ENCODE data around the gene USP12. TPM values are rescaled to one million over a fixed set of nuclear protein-coding genes. Genes with fewer than 3 reads are reported as not detected.
A peak's percentile ranks its signal among the peaks of the same experiment; 100 is the strongest.

USP12 gene
- total RNA-seq, 1 donor from 2014 or later, result 25.2 TPM

DNA sequence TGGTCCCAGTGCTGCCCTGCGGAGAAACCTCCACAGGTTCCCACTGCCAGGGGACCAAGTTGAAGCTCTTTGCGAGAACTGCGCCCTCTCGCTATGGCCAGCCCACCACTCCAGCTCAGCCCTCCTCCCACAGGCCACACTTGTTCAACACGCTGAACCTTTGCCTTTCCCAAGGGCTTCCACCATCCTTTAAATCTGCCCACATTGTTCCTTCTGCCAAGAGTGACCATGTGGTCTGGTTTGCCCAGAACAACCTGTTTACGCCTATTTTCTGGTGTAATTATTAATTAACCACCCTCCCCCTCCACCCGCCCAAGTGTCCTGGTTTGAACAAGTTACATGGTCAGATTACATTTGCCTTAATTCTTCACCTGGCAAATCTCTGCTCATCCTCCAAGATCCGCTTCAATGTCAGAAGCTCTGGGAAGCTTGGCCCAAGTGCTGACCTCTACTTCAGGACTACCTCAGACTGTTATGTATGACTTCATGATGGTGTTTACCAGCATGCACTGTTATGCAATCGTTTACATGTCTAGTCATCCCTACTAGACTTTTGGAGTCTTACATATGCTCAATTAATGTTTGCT is 12.0 kb upstream of the USP12 start:
- no peak for DNase-seq (ENCODE audit: low spot score)

DNA sequence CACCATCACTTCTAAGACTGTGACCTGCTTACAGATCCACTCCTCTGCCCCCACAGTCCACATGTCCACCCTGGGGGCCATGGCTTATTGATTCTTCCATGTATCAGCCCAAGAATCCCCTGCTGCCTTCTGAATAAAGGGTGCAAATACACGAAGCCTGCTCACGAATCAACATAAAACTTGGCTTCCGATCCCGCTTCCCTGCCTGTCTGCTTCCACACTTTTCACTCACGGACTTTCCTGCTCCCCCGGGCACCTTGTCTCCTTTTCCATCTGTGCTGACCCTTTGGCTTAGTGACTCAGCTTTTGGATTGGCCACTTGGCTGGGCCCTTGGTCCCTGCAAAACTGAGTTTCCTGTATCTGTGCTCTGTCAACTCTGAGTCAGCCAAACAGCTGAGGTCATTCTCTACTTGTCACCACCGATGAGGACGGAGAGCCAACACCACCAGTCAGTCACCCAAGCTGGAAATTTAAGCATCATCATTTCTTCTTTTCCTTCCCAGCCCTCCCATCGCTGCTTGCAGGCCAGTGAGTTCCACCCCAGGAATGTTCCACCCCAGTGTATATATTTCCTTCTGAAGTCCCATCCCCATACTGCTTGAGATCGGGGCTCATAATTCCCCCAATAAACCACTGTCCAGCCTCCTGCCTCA is 11.4 kb upstream of the USP12 start:
- no peak for DNase-seq (ENCODE audit: low spot score)

DNA sequence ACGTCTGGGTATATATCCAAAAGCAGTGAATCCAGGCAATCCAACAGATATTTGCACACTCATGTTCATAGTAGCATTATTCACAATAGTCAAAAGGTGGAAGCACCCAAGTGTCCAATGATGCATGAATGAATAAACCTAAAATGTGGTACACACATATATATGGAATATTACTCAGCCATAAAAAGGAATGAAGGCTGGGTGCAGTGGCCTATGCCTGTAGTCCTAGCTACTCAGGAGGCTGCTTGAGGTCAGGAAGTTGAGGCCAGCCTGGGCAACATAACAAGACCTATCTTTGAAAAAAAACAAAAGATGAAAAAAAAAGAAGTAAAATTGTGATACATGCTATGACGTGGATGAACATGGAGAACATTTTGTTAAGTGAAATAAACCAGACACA is 10.4 kb upstream of the USP12 start:
- no peak for DNase-seq (ENCODE audit: low spot score)

DNA sequence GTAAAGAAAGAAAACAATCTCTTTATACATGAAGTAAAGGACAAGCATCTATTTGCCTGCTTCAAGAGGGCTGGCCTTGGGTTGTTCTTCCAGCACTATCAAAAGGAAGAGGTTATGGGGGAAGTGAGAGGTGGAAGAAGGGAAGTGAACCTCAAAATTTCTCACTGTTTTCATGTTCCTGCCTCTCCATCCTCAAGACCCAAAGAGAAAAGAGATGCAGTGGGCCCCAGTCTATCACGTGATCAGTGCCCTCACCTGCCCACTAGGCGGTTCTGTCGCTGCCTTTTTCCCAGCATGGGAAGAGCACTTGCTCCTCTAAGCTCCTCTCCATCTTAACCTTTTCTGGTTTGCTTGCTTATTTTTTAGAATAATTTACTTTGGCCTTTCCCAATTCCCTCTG is 6.2 kb upstream of the USP12 start:
- no peak for DNase-seq (ENCODE audit: low spot score)

DNA sequence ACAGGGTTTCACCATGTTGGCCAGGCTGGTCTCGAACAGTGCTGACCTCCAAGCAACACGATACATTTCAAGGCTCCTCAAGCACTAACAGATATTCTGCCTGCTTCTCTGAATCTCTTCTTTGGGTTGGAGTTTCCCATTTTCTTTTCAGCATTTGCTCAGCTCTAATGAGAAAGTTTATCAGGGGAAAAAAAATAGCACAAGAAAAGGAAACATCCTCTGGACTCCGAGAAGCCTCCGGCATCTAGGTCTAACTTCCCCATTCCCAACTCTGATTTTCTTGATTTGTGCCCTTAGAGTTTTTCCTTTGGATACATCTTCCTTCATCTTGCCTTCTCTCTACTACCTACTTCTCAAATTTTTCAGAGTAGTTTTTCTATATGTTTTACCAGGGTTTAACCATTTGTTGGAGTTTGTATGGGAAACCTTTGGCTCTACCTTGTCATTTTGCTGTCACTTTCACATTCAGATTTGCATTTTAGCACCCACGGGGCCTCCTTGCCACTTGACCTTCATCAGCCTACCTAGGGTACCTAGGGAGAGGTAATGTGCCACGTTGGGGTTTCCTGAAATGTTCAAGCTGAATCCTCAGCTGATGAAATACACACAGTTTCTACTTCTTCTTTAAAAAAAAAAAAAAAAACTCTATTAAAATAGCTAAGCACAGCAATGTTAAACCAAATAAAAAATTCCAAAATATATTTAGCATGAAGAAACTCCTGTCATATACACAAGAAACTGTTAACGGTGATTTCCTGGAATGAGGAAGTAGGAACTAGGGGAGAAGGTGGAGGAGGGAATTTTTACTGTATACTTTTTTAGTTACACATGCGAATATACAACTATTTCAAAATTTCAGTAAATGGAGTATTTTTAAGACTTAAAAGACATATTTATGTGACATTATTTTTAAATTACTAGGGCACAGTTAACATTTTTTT is 5.1 kb upstream of the USP12 start:
- DNase-seq (ENCODE audit: low spot score), result no peak

DNA sequence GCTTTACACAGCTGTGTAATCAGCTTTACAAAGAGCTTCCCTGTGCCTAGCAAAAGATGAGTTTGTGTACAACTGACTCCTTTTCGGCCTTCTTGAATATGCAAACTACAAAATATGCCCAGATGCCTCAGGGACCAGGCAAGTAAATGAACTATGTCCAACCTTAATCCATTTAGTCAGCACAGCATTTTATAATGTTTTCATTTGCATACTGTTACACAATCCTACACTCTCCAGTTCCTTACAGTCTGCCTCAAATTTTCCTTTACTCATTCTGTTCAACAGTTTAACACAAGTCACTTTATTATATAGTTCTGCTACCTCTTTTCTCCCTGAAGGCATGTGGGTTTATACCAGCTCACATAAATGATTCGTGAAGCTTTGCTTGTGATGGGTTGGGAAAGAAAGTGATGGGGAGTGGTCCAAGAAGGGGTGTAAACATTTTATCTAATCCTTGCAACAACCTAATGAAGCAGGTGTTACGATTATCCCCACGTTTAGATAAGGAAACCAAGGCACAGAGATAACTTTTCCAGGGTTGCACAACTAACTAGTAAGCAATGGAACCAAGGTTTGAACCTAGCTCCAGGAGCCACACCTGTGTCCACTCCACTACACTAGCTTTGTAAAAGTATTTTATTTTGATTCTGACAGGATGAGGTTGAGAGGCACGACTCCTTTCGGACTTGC is 3.3 kb upstream of the USP12 start:
- DNase-seq (ENCODE audit: low spot score), result no peak

DNA sequence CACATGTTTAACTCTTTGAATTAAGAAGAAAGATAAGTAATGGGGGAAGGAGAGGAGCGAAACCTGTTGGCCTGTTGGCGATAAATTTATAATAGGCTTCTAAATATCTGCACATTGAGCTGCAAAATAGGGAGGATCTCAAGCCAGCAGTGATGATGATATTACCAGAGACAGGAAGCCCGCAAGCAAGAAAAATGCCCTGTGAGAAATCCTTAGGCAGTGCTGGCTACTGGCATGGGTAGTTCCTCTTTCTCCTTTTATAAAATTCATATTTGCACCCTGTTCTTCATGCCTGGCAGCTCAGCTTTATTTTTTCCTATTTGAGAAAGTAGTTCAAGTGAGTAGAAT is 858 bp upstream of the USP12 start:
- no peak for DNase-seq (ENCODE audit: low spot score)

DNA sequence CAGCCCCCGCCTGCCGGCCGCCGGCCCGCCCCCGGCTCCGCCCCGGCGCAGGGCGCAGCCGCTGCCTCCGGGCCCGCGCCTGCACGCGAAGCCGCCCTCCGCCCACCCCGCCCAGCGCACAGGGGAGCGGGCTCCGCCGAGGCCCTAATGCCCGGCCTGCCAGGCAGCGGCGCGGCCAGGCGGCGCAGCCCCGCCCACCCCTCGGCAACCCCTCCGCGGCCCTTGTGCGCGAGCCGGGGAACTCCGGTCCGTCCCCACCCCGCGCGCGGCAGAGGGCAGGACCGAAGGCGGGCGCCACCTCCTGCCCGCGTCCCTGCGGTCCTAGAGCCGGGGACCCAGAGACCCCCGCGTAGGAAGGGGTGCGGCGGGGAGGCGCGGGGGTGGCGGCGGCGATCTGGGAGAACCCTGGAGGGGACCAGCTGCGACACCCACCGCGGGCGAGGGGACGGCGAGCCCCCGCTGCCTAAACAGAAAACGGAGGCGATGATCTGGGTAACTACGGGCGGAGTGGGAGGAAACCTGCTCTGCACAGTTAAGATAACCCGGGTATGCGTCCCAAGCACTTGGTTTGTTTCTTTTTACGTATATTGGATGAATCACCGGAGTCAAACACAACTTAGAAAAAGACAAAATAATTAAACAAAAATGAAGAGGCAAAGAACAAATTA is 350 bp upstream of the USP12 start:
- peak; percentile 98 for DNase-seq (ENCODE audit: low spot score)

DNA sequence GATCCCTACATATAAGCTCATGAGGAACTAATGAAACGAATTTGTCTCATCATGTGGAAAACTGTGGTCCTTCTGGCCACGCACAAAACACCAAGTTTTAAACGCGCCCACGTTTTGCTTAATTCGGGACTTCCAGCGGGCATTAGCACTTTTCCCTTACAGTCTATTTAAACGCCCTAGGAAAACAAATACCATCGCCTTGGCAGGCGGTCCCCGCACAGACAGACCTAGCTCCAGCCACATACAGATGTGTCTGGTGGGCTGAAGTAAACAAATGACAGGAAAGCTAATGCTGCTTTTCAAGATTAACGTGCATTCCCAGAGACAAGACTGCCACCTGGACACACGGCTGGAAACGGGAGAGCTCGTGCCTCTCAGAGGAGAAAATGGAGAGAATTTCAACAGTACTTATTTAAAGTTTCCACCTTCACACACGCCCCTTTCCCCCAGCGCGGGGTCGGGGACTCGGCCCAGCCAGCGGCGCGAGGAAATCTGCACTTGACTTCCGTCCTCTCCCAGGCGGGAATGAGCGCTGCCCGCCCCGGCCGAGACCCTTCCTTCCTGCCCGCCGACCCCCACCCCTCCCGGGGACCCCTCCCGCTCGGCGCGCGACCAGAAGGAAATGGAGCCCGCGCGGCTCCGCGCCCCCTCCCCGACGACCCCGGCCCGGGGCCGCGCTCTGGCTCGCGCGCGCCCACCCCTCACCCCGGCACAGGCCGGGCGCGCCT is 931 bp downstream of the USP12 start:
- DNase-seq (ENCODE audit: low spot score), result no peak

DNA sequence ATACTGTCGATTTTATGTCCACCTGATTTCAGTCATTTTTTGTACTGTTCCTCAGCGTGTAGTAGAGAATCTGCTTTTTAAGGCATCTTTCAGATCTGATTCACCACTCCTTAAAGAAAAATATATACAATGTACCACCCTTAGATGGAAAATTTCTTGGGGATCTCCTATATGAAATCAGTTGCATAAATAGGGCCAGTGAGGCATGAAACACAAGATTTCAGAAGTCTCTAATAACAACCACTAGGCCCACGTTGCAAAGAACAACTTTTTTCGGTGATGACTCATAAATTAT is 1.4 kb downstream of the USP12 start:
- DNase-seq (ENCODE audit: low spot score), result no peak

DNA sequence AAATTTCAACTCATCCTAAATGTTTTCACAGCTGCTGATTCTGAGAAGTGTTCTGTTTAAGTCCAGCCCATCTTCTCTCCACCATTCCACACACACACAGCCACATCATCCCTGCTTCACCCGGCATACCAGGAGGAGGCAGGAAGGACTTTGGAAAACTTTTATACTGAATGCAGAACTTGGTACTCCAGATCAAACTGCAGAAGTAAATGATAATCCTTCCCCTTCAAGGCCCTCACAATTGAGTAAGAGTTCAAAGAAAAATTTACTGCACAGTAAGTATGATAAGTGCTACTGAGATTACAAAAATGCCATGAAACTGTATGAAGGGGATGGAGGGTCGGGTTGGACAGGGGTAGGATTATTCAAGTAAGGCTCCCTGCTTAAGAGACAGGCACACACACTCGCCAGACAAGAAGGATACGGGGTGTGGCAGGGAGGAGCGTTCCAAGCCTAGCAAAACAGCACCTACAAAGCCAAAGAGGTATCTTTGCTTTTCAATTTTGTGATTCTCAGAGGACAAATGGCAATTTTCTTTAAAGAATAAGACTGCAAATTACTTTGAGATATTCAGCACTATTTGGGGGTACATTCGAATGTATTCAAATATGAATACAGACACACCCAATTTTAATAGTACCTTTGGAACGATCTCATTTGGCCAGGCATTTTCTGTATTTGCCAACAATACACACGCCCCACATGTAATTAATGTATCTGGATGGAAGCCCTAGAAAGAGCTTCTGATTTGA is 2.5 kb downstream of the USP12 start:
- no peak for DNase-seq (ENCODE audit: low spot score)

DNA sequence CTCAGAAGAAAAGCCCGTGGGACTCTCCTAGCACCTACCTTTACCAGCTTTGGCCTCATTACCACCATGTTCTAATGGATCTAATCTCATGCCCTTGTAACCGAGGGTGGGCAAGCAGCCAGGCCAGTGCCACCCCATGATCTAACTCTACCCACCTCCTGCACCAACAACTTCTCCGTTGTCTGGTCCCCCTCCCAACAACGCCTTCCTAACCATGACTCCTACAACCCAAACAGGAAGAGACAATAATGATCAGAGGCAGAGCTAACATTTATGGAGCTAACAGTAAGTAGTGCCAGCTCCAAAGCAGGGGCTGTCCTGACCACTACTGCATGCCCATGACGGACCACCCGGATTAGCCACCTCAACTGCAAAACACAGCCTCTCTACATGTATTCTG is 3.5 kb downstream of the USP12 start:
- DNase-seq (ENCODE audit: low spot score), result no peak

DNA sequence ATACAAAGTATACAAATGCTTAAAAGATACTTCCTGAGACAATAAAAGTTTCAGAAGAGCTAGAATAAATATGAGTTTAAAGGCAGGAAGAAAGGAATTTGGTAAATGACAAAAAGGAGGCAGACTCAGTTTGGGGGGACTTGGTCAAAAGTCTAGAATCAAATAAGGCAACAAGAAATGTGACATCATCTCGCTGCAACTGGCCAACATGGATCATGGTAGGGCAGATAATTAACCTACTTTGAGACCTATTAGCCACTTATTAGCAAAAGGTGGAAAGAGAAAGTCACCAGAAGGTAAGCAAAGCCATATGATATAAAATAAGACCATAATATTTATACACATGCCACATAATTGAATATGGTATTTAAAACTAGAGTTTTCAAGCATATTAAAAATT is 5.3 kb downstream of the USP12 start:
- DNase-seq (ENCODE audit: low spot score), result no peak

DNA sequence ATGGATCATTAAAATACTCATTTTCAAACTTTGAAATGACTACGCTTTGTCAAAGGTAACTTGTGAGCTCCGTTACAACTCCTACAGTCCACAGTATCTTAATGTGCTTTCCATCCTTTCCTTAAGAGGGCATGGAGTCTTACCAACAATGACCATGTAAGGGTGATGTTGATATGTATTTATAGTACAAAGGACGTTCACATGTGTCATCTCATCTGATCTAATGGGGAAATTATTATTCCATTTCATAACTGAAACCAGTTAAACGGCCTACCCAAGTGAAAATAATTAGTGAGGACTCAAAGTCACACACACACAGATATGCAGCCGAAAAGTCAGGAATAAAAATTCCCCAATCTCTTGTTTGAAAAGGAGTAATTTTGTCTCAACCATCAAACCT is 9.6 kb downstream of the USP12 start:
- DNase-seq (ENCODE audit: low spot score), result no peak

DNA sequence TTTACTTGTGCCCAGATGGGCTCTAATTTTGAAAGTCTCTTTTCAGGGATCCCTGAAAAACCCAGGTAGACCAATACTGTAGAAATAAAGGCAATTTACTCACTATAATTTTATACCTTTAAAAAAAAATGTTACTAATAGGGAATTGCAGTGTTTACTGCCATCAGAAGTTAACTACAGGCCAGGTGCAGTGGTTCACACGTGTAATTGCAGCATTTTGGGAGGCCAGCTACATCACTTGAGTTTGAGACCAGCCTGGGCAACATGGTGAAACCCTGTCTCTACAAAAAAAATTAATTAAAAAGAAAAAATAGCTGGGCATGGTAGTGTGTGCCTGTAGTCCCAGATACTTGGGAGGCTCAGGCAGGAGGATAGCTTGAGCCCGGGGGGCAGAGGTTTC is 10.2 kb downstream of the USP12 start:
- no peak for DNase-seq (ENCODE audit: low spot score)

DNA sequence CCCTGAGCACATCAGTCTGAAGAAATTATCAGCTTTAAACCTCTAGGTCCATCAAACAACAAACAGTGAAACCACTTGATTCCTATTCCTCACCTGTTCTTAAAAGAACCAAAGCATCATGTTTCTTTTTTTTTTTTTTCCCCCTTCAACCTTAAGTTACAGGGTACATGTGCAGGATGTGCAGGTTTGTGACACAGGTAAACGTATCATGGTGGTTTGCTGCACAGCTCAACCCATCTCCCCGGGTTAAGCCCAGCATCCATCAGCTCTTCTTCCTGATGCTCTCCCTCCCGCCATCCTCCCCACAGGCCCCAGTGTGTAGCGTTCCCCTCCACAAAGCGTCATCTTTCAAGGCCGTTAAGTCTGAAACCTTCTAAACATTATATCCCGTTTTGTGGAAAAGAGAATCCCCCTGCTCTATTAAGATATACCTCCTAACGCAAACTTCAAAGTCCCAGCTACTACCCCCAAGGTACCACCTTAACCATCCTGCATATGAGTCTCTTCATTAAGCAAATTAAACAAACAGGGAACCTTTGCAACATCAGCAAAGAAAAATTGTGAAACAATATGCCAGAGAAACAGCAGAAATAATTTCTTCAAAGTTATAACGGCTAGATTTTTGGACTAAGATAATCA is 10.8 kb downstream of the USP12 start:
- no peak for DNase-seq (ENCODE audit: low spot score)

DNA sequence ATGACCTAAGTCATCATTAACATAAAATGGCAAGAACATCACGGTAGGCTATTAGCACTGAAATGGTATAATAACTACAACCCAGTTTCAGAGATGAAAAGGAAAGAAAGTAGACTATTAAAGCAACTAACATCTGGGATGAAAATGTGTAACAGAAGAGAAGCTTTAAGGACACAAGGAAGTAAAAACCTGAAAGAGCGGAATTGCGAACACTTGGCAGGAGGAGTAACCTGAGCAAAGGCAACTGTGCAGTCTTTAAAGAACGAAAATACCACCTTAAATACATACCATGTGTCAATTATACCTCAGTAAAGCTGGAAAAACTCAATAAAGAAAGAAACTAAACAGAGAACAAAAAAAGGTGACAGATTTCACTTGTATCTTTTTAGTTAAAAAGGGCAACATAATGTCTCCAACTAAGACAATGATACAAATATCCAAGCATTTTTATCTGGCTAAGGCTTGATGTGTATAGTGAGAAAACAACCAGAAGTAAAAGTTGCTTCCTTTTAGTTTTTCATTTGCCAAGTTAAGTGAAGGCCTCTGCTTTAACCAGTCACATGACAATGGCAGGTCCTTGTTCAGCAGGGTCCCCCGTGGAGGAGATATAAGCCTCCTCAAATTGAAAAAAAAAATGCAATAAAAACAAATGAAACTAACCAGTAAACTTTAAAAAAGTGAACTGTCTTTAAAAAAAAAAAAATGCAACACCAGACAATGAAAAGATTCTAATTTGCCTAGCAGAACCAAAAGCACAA is 11.6 kb downstream of the USP12 start:
- DNase-seq (ENCODE audit: low spot score), result no peak

DNA sequence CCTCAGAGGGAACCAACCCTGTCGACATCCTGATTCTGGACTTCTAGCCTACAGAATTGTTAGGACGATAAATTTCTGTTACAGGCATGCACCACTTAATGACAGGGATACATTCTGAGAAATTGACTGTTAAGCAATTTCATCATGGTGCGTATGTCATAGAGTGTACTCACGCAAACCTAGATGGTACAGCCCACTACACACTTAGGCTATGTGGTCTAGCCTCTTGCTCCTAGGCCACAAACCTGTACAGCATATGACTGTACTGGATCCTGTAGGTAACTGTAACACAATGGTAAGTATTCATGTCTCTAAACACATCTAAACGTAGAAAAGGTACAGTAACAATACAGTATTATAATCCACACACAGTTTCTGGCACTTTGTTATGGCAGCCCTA is 13.3 kb downstream of the USP12 start:
- no peak for DNase-seq (ENCODE audit: low spot score)

Data from mesenteric fat pad (tissue), 1 donor.